Measurements from ENCODE around the gene POLR1B.

DNA sequence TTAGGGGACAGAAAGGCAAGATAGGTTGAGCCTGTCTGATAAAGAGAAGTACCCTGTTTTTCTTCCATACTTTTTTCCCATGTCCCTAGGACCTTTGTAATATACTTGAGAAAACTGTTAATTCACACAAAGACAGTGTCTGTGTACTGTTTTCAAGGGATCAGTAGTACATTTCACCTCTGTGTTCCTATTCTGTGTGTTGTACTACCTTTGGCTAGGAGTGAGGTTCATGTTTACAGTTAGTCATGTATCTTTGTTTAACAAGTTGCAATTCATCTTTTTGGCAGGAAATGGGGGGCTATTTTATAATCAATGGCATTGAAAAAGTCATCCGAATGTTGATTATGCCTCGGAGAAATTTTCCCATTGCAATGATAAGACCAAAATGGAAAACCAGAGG lies 6.7 kb downstream of the POLR1B start:
- TF ChIP-seq POLR2A (IDR thresholded peaks at IDR 0.05), result no peak
- TF ChIP-seq, protein P1, sequence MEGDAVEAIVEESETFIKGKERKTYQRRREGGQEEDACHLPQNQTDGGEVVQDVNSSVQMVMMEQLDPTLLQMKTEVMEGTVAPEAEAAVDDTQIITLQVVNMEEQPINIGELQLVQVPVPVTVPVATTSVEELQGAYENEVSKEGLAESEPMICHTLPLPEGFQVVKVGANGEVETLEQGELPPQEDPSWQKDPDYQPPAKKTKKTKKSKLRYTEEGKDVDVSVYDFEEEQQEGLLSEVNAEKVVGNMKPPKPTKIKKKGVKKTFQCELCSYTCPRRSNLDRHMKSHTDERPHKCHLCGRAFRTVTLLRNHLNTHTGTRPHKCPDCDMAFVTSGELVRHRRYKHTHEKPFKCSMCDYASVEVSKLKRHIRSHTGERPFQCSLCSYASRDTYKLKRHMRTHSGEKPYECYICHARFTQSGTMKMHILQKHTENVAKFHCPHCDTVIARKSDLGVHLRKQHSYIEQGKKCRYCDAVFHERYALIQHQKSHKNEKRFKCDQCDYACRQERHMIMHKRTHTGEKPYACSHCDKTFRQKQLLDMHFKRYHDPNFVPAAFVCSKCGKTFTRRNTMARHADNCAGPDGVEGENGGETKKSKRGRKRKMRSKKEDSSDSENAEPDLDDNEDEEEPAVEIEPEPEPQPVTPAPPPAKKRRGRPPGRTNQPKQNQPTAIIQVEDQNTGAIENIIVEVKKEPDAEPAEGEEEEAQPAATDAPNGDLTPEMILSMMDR (IDR thresholded peaks at IDR 0.05), result no peak
